HEK293 (cell line): ENCODE results near the gene SENP7.

ENCODE experiments used
- CTCF ChIA-PET: fragments of 350-600 bp; formaldehyde crosslinking; extraction: SDS; loops from one replicate; lab custom pipeline; 2021; ENCODE audit warnings: antibody characterized with exemption; lab: Yijun Ruan, JAX
- POLR2A ChIA-PET: fragments of 300-600 bp; formaldehyde crosslinking; extraction: SDS; loops from one replicate; lab custom pipeline; 2020; ENCODE audit warnings: antibody characterized with exemption, inconsistent platforms; lab: Yijun Ruan, JAX
- H3K27ac ChIP-seq: fragments of 200-500 bp; sonication (Bioruptor generic); 2 replicates; pipeline ENCODE4 v1.5.1; 2014; ENCODE audit warnings: low read depth, low read length, control low read depth, inconsistent platforms; ENCODE audit errors: extremely low read depth
- H3K36me3 ChIP-seq, 2 experiments: fragments of 200-500 bp in 1 of 2; sonication (Bioruptor generic) in 1 of 2; 1 replicate in 1 of 2; 2 replicates in 1 of 2; pipeline ENCODE4 v1.5.1; 2014 to 2017; ENCODE audit warnings: inconsistent platforms in 2 of 2, low read length in 2 of 2; ENCODE audit not compliant: control insufficient read depth in 2 of 2, insufficient read depth in 1 of 2
- H3K4me1 ChIP-seq: fragments of 200-500 bp; sonication (Bioruptor generic); 2 replicates; pipeline ENCODE4 v1.5.1; 2014; ENCODE audit warnings: mild to moderate bottlenecking, low read length, inconsistent platforms; ENCODE audit not compliant: control insufficient read depth, insufficient read depth
- H3K4me3 ChIP-seq: 2 replicates; pipeline ENCODE4 v1.5.1; 2011; ENCODE audit warnings: low read depth, mild to moderate bottlenecking, control low read depth, low read length, moderate library complexity
- H3K9me3 ChIP-seq: fragments of 200-500 bp; sonication (Bioruptor generic); 2 replicates; pipeline ENCODE4 v1.5.1; 2014; ENCODE audit warnings: low read depth, low read length, inconsistent platforms; ENCODE audit not compliant: control insufficient read depth, insufficient read depth
- FEZF1 ChIP-seq: fragments of 450-650 bp; formaldehyde crosslinking; IDR thresholded peaks from 2 replicates; pipeline ENCODE4 v1.5.1; 2016; ENCODE audit warnings: missing biosample characterization, missing genetic modification characterization
- GLIS2 ChIP-seq: fragments of 450-650 bp; formaldehyde crosslinking; IDR thresholded peaks from 2 replicates; pipeline ENCODE4 v1.5.1; 2016; ENCODE audit warnings: missing biosample characterization, missing genetic modification characterization
- IKZF3 ChIP-seq: fragments of 450-650 bp; IDR thresholded peaks from 2 replicates; pipeline ENCODE4 v1.5.0; 2018; ENCODE audit warnings: missing biosample characterization, mild to moderate bottlenecking, missing genetic modification characterization, moderate library complexity
- KLF9 ChIP-seq: fragments of 450-650 bp; formaldehyde crosslinking; IDR thresholded peaks from 2 replicates; pipeline ENCODE4 v1.5.1; 2016; ENCODE audit warnings: missing biosample characterization, missing genetic modification characterization, low read depth
- ZBTB48 ChIP-seq: fragments of 450-650 bp; formaldehyde crosslinking; IDR thresholded peaks from 2 replicates; pipeline ENCODE4 v1.5.1; 2016; ENCODE audit warnings: missing biosample characterization, missing genetic modification characterization
- ZEB2 ChIP-seq: fragments of 450-650 bp; formaldehyde crosslinking; IDR thresholded peaks from 2 replicates; pipeline ENCODE4 v1.5.1; 2016; ENCODE audit warnings: missing biosample characterization, missing genetic modification characterization
- ZNF341 ChIP-seq: fragments of 450-650 bp; formaldehyde crosslinking; IDR thresholded peaks from 2 replicates; pipeline ENCODE4; 2016; ENCODE audit warnings: low read depth, missing biosample characterization, missing genetic modification characterization
- ZNF354C ChIP-seq: fragments of 450-650 bp; formaldehyde crosslinking; IDR thresholded peaks from 2 replicates; pipeline ENCODE4 v1.5.1; 2016; ENCODE audit warnings: missing biosample characterization, missing genetic modification characterization, low read depth, borderline replicate concordance
- ZNF426 ChIP-seq: fragments of 450-650 bp; formaldehyde crosslinking; IDR thresholded peaks from 2 replicates; pipeline ENCODE4 v1.5.1; 2017; ENCODE audit warnings: missing biosample characterization, missing genetic modification characterization, mild to moderate bottlenecking, inconsistent platforms, moderate library complexity
- ZNF488 ChIP-seq: fragments of 450-650 bp; formaldehyde crosslinking; IDR thresholded peaks from 2 replicates; pipeline ENCODE4 v1.5.1; 2016; ENCODE audit warnings: missing biosample characterization, missing genetic modification characterization
- ZNF529 ChIP-seq: fragments of 450-650 bp; formaldehyde crosslinking; IDR thresholded peaks from 2 replicates; pipeline ENCODE4 v1.5.1; 2017; ENCODE audit warnings: missing genetic modification characterization, missing biosample characterization; ENCODE audit not compliant: insufficient replicate concordance
- ZNF558 ChIP-seq: fragments of 450-650 bp; formaldehyde crosslinking; IDR thresholded peaks from 2 replicates; pipeline ENCODE4 v1.5.1; 2016; ENCODE audit warnings: missing biosample characterization, missing genetic modification characterization
- ZNF561 ChIP-seq: fragments of 450-650 bp; IDR thresholded peaks from 2 replicates; pipeline ENCODE4 v1.5.1; 2018; ENCODE audit warnings: missing biosample characterization, missing genetic modification characterization, borderline replicate concordance
- ZNF596 ChIP-seq: fragments of 450-650 bp; IDR thresholded peaks from 2 replicates; pipeline ENCODE4 v1.5.0; 2018; ENCODE audit warnings: missing biosample characterization, mild to moderate bottlenecking, missing genetic modification characterization, moderate library complexity
- ZNF600 ChIP-seq: fragments of 450-650 bp; formaldehyde crosslinking; IDR thresholded peaks from 2 replicates; pipeline ENCODE4 v1.5.1; 2016; ENCODE audit warnings: missing biosample characterization, missing genetic modification characterization
- ZNF792 ChIP-seq: fragments of 450-650 bp; formaldehyde crosslinking; IDR thresholded peaks from 2 replicates; pipeline ENCODE4 v1.5.1; 2016; ENCODE audit warnings: missing biosample characterization, missing genetic modification characterization
- ZNF843 ChIP-seq: fragments of 450-650 bp; formaldehyde crosslinking; IDR thresholded peaks from 2 replicates; pipeline ENCODE4 v1.5.1; 2016; ENCODE audit warnings: missing biosample characterization, missing genetic modification characterization
- ZSCAN30 ChIP-seq: fragments of 450-650 bp; IDR thresholded peaks from 2 replicates; pipeline ENCODE4 v1.5.1; 2018; ENCODE audit warnings: missing biosample characterization, mild to moderate bottlenecking, missing genetic modification characterization, moderate library complexity
- TF ChIP-seq, protein P1 (sequence below): fragments of 450-650 bp; formaldehyde crosslinking; IDR thresholded peaks from 2 replicates; pipeline ENCODE4 v1.5.1; 2016; ENCODE audit warnings: missing biosample characterization, missing genetic modification characterization
- TF ChIP-seq, protein P2 (sequence below): fragments of 450-650 bp; formaldehyde crosslinking; IDR thresholded peaks from 2 replicates; pipeline ENCODE4 v1.5.1; 2016; ENCODE audit warnings: missing biosample characterization, missing genetic modification characterization
- TF ChIP-seq, protein P3 (sequence below): fragments of 450-650 bp; formaldehyde crosslinking; IDR thresholded peaks from 2 replicates; pipeline ENCODE4 v1.5.1; 2016; ENCODE audit warnings: missing biosample characterization, missing genetic modification characterization
- TF ChIP-seq, protein P4 (sequence below): fragments of 450-650 bp; formaldehyde crosslinking; IDR thresholded peaks from 2 replicates; pipeline ENCODE4 v1.5.1; 2017; ENCODE audit warnings: missing biosample characterization, missing genetic modification characterization
- TF ChIP-seq, protein P5 (sequence below): fragments of 450-650 bp; formaldehyde crosslinking; IDR thresholded peaks from 2 replicates; pipeline ENCODE4 v1.5.1; 2017; ENCODE audit warnings: missing biosample characterization, missing genetic modification characterization

The SENP7 gene

GRCh38 chr3:101312545-101312944, 200.5 kb downstream of the SENP7 start:
- H3K4me1 ChIP-seq: no peaks in the 10 kb centered on the region
- TF ChIP-seq ZBTB48 (tag by site-specific recombination) (no peak), ZNF558 (tag by site-specific recombination) (no peak), ZNF354C (no peak), ZNF529 (tag by site-specific recombination) (no peak), GLIS2 (tag by site-specific recombination) (no peak)
- TF ChIP-seq, protein P1, sequence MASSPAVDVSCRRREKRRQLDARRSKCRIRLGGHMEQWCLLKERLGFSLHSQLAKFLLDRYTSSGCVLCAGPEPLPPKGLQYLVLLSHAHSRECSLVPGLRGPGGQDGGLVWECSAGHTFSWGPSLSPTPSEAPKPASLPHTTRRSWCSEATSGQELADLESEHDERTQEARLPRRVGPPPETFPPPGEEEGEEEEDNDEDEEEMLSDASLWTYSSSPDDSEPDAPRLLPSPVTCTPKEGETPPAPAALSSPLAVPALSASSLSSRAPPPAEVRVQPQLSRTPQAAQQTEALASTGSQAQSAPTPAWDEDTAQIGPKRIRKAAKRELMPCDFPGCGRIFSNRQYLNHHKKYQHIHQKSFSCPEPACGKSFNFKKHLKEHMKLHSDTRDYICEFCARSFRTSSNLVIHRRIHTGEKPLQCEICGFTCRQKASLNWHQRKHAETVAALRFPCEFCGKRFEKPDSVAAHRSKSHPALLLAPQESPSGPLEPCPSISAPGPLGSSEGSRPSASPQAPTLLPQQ (tag by site-specific recombination): no peak
- TF ChIP-seq, protein P2, sequence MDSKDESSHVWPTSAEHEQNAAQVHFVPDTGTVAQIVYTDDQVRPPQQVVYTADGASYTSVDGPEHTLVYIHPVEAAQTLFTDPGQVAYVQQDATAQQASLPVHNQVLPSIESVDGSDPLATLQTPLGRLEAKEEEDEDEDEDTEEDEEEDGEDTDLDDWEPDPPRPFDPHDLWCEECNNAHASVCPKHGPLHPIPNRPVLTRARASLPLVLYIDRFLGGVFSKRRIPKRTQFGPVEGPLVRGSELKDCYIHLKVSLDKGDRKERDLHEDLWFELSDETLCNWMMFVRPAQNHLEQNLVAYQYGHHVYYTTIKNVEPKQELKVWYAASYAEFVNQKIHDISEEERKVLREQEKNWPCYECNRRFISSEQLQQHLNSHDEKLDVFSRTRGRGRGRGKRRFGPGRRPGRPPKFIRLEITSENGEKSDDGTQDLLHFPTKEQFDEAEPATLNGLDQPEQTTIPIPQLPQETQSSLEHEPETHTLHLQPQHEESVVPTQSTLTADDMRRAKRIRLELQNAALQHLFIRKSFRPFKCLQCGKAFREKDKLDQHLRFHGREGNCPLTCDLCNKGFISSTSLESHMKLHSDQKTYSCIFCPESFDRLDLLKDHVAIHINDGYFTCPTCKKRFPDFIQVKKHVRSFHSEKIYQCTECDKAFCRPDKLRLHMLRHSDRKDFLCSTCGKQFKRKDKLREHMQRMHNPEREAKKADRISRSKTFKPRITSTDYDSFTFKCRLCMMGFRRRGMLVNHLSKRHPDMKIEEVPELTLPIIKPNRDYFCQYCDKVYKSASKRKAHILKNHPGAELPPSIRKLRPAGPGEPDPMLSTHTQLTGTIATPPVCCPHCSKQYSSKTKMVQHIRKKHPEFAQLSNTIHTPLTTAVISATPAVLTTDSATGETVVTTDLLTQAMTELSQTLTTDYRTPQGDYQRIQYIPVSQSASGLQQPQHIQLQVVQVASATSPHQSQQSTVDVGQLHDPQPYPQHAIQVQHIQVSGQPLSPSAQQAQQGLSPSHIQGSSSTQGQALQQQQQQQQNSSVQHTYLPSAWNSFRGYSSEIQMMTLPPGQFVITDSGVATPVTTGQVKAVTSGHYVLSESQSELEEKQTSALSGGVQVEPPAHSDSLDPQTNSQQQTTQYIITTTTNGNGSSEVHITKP (tag by site-specific recombination): no peak
- TF ChIP-seq, protein P3, sequence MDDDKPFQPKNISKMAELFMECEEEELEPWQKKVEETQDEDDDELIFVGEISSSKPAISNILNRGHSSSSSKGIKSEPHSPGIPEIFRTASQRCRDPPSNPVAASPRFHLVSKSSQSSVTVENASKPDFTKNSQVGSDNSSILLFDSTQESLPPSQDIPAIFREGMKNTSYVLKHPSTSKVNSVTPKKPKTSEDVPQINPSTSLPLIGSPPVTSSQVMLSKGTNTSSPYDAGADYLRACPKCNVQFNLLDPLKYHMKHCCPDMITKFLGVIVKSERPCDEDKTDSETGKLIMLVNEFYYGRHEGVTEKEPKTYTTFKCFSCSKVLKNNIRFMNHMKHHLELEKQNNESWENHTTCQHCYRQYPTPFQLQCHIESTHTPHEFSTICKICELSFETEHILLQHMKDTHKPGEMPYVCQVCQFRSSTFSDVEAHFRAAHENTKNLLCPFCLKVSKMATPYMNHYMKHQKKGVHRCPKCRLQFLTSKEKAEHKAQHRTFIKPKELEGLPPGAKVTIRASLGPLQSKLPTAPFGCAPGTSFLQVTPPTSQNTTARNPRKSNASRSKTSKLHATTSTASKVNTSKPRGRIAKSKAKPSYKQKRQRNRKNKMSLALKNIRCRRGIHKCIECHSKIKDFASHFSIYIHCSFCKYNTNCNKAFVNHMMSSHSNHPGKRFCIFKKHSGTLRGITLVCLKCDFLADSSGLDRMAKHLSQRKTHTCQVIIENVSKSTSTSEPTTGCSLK: no peak
- TF ChIP-seq, protein P4, sequence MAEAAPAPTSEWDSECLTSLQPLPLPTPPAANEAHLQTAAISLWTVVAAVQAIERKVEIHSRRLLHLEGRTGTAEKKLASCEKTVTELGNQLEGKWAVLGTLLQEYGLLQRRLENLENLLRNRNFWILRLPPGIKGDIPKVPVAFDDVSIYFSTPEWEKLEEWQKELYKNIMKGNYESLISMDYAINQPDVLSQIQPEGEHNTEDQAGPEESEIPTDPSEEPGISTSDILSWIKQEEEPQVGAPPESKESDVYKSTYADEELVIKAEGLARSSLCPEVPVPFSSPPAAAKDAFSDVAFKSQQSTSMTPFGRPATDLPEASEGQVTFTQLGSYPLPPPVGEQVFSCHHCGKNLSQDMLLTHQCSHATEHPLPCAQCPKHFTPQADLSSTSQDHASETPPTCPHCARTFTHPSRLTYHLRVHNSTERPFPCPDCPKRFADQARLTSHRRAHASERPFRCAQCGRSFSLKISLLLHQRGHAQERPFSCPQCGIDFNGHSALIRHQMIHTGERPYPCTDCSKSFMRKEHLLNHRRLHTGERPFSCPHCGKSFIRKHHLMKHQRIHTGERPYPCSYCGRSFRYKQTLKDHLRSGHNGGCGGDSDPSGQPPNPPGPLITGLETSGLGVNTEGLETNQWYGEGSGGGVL (tag by site-specific recombination): no peak
- CTCF ChIA-PET: interaction anchor here (0.7 kb wide), 1 partner anchor 30 kb away, joined by 3 read pairs; no protein-coding TSS in a partner anchor
- no peaks in the 10 kb centered on the region for H3K9me3 ChIP-seq
- POLR2A ChIA-PET: no interaction called here
- no peaks in the 10 kb centered on the region for H3K36me3 ChIP-seq
- no peak overlapping the region for H3K4me3 ChIP-seq
- H3K27ac ChIP-seq: no peak overlapping the region

GRCh38 chr3:101311676-101312075, 201.3 kb downstream of the SENP7 start:
- POLR2A ChIA-PET: no interaction called here
- H3K36me3 ChIP-seq: no peaks in the 10 kb centered on the region
- CTCF ChIA-PET: no interaction called here
- TF ChIP-seq ZNF843: peak; percentile 86
- 0 out of 2 replicates have a peak, but pooled peaks have one; percentile 8 for TF ChIP-seq IKZF3 (tag by site-specific recombination)
- peak; percentile 52; the same call in 1 of the 2 replicates for TF ChIP-seq ZEB2 (tag by site-specific recombination)
- TF ChIP-seq ZNF426 (tag by site-specific recombination): no peak
- peak; percentile 54; the same call in 1 of the 2 replicates for TF ChIP-seq ZSCAN30 (tag by site-specific recombination)
- TF ChIP-seq ZNF341: 0 out of 2 replicates have a peak, but pooled peaks have one; percentile 39
- TF ChIP-seq ZNF600: no peak
- TF ChIP-seq ZNF596 (tag by site-specific recombination): 0 out of 2 replicates have a peak, but pooled peaks have one; percentile 44
- 0 out of 2 replicates have a peak, but pooled peaks have one; percentile 36 for TF ChIP-seq ZNF488 (tag by site-specific recombination)
- TF ChIP-seq ZNF561 (tag by site-specific recombination): 0 out of 2 replicates have a peak, but pooled peaks have one; percentile 20
- peak; percentile 95 for TF ChIP-seq FEZF1 (tag by site-specific recombination)
- TF ChIP-seq ZNF792 (tag by site-specific recombination): no peak
- no peak for TF ChIP-seq KLF9 (tag by site-specific recombination)
- no peak for TF ChIP-seq ZNF354C
- TF ChIP-seq, protein P5, sequence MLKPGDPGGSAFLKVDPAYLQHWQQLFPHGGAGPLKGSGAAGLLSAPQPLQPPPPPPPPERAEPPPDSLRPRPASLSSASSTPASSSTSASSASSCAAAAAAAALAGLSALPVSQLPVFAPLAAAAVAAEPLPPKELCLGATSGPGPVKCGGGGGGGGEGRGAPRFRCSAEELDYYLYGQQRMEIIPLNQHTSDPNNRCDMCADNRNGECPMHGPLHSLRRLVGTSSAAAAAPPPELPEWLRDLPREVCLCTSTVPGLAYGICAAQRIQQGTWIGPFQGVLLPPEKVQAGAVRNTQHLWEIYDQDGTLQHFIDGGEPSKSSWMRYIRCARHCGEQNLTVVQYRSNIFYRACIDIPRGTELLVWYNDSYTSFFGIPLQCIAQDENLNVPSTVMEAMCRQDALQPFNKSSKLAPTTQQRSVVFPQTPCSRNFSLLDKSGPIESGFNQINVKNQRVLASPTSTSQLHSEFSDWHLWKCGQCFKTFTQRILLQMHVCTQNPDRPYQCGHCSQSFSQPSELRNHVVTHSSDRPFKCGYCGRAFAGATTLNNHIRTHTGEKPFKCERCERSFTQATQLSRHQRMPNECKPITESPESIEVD: peak; percentile 48; the same call in 1 of the 2 replicates

More at GRCh38 chr3:101311676-101312075, 201.3 kb downstream of the SENP7 start:
- Histone ChIP-seq H3K27ac (no peak overlapping the region), H3K9me3 (no peaks in the 10 kb centered on the region), H3K4me1 (no peaks in the 10 kb centered on the region), H3K4me3 (no peak overlapping the region)
